ENCODE measurements around the gene ANKRD63. TPM values are rescaled to one million over a fixed set of nuclear protein-coding genes. Genes with fewer than 3 reads are reported as not detected.

The ANKRD63 gene
- total and polyA plus RNA-seq, 2 of the 13 experiments (the other 11 are each of a cell fraction or from before 2014, with no cell fraction given) = not detected

DNA sequence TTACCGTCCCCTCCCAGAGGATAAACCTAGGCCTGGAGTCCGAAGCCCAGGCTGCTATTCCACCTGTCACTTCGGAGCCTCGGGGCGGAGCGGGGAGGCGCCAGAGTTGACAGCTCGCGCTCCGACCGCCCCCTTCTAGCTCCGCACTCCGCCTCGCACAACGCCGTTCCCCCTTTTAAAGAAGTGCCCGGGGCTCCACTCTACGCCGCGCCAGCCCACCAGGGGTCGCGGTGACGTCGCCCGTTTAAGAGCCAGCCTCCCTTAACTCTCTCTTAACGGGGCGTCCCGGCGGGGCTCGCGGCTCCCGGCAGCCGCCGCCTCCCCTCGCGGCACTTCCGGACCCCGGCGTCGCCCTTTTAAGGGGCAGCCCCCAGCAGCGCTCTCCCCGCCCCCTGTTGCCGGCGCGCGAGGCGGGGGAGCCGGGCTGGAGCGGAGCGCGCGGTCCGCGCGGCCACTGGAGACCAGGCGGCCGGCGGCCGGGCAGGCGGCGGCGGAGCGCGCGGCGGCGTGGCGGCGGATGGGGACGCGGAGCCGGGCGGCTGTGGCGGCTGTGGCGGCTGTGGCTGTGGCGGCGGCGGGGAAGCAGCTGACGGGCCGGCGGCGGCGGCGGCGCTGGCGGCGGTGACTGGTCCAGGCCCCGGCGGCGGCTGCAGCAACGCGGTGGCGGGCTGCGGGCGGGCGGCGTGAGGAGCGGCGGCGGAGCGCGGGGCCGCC is 40.5 kb upstream of the ANKRD63 start, which contains the start of gene INAFM2 (continued):
- TF ChIP-seq PAXIP1 (CRISPR knock-in tag; conservative IDR thresholded peaks at IDR 0.05) = no peak
- TF ChIP-seq, protein P1, sequence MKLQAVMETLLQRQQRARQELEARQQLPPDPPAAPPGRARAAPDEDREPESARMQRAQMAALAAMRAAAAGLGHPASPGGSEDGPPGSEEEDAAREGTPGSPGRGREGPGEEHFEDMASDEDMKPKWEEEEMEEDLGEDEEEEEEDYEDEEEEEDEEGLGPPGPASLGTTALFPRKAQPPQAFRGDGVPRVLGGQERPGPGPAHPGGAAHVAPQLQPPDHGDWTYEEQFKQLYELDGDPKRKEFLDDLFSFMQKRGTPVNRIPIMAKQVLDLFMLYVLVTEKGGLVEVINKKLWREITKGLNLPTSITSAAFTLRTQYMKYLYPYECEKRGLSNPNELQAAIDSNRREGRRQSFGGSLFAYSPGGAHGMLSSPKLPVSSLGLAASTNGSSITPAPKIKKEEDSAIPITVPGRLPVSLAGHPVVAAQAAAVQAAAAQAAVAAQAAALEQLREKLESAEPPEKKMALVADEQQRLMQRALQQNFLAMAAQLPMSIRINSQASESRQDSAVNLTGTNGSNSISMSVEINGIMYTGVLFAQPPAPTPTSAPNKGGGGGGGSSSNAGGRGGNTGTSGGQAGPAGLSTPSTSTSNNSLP (IDR thresholded peaks at IDR 0.05; ENCODE audit: low read depth, low read length) = no peak
- TF ChIP-seq RBFOX2 (IDR thresholded peaks at IDR 0.05; ENCODE audit: low read depth, low read length) = peak; percentile 32; the same call in 1 of the 2 replicates
- TF ChIP-seq TGIF2 (CRISPR knock-in tag; IDR thresholded peaks at IDR 0.05) = peak; percentile 98
- no peak for TF ChIP-seq HES4 (CRISPR knock-in tag; IDR thresholded peaks at IDR 0.05; ENCODE audit: borderline replicate concordance)
- TF ChIP-seq, protein P2, sequence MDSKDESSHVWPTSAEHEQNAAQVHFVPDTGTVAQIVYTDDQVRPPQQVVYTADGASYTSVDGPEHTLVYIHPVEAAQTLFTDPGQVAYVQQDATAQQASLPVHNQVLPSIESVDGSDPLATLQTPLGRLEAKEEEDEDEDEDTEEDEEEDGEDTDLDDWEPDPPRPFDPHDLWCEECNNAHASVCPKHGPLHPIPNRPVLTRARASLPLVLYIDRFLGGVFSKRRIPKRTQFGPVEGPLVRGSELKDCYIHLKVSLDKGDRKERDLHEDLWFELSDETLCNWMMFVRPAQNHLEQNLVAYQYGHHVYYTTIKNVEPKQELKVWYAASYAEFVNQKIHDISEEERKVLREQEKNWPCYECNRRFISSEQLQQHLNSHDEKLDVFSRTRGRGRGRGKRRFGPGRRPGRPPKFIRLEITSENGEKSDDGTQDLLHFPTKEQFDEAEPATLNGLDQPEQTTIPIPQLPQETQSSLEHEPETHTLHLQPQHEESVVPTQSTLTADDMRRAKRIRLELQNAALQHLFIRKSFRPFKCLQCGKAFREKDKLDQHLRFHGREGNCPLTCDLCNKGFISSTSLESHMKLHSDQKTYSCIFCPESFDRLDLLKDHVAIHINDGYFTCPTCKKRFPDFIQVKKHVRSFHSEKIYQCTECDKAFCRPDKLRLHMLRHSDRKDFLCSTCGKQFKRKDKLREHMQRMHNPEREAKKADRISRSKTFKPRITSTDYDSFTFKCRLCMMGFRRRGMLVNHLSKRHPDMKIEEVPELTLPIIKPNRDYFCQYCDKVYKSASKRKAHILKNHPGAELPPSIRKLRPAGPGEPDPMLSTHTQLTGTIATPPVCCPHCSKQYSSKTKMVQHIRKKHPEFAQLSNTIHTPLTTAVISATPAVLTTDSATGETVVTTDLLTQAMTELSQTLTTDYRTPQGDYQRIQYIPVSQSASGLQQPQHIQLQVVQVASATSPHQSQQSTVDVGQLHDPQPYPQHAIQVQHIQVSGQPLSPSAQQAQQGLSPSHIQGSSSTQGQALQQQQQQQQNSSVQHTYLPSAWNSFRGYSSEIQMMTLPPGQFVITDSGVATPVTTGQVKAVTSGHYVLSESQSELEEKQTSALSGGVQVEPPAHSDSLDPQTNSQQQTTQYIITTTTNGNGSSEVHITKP (CRISPR knock-in tag; IDR thresholded peaks at IDR 0.05; ENCODE audit: low read depth) = no peak
- TF ChIP-seq ADNP (CRISPR knock-in tag; IDR thresholded peaks at IDR 0.05) = no peak
- TF ChIP-seq NBN (conservative IDR thresholded peaks at IDR 0.05) = no peak
- TF ChIP-seq PHF8 (CRISPR knock-in tag; IDR thresholded peaks at IDR 0.05) = 0 out of 2 replicates have a peak, but pooled peaks have one; percentile 19
- no peak for TF ChIP-seq FOXP1 (IDR thresholded peaks at IDR 0.05)
- TF ChIP-seq FOXP1 (CRISPR knock-in tag; IDR thresholded peaks at IDR 0.05) = no peak
- TF ChIP-seq MTERF4 (CRISPR knock-in tag; IDR thresholded peaks at IDR 0.05) = no peak
- TF ChIP-seq ZNF264 (CRISPR knock-in tag; IDR thresholded peaks at IDR 0.05) = no peak
- peak; percentile 73; the same call in 1 of the 2 replicates for TF ChIP-seq TEAD2 (CRISPR knock-in tag; IDR thresholded peaks at IDR 0.05)
- no peak for TF ChIP-seq ZNF335 (CRISPR knock-in tag; IDR thresholded peaks at IDR 0.05)
- no peak for TF ChIP-seq MBD4 (IDR thresholded peaks at IDR 0.05; ENCODE audit: borderline replicate concordance, low read length)
- TF ChIP-seq, protein P3, sequence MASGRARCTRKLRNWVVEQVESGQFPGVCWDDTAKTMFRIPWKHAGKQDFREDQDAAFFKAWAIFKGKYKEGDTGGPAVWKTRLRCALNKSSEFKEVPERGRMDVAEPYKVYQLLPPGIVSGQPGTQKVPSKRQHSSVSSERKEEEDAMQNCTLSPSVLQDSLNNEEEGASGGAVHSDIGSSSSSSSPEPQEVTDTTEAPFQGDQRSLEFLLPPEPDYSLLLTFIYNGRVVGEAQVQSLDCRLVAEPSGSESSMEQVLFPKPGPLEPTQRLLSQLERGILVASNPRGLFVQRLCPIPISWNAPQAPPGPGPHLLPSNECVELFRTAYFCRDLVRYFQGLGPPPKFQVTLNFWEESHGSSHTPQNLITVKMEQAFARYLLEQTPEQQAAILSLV (CRISPR knock-in tag; IDR thresholded peaks at IDR 0.05; ENCODE audit: borderline replicate concordance) = no peak
- no peak for TF ChIP-seq SRSF4 (IDR thresholded peaks at IDR 0.05; ENCODE audit: low read depth, low read length, poor library complexity, severe bottlenecking)
- TF ChIP-seq SIN3B (IDR thresholded peaks at IDR 0.05; ENCODE audit: low read length) = no peak
- TF ChIP-seq ZEB1 (IDR thresholded peaks at IDR 0.05; ENCODE audit: insufficient replicate concordance, low read depth) = no peak
